ENCODE measurements around the gene CNTD1. TPM values are rescaled to one million over a fixed set of nuclear protein-coding genes. Genes with fewer than 3 reads are reported as not detected.
"Not testable (repeated sequence)": the region's sequence is repeated elsewhere in the genome, so short reads cannot be mapped to it uniquely, and the experiment has no call there.

The CNTD1 gene
- total RNA-seq, 2 experiments from 2014 or later = 0.45 TPM; not detected in 1

GRCh38 chr17:42769964-42770363 lies 28.7 kb upstream of the CNTD1 start:
- H3K27me3 Mint-ChIP-seq = peaks cover 14% of the 10 kb centered on the region
- H3K4me1 Mint-ChIP-seq = peaks cover 20% of the 10 kb centered on the region
- POLR2A ChIA-PET; H3K4me3 Mint-ChIP-seq; H3K9me3 Mint-ChIP-seq; H3K36me3 Mint-ChIP-seq; ATAC-seq (ENCODE audit: low read depth); H3K27ac Mint-ChIP-seq; DNase-seq: not testable (repeated sequence)

- POLR2A ChIA-PET = interaction anchor here (1.0 to 2.4 kb wide), 16 partner anchors 9 to 225 kb away, joined by 3 to 19 read pairs (median 4); partner anchors contain the start of genes BECN1, CNTD1, COA3 and PLEKHH3
- no peaks in the 10 kb centered on the region for H3K9me3 Mint-ChIP-seq
- peak overlapping the region; percentile 97 for H3K27ac Mint-ChIP-seq
- peak overlapping the region; percentile 100 for H3K4me3 Mint-ChIP-seq
- H3K4me1 Mint-ChIP-seq = peaks cover 22% of the 10 kb centered on the region
- DNase-seq = no peak
- peaks cover 7% of the 10 kb centered on the region for H3K27me3 Mint-ChIP-seq
- ATAC-seq (ENCODE audit: low read depth) = no peak
- peaks cover 9% of the 10 kb centered on the region for H3K36me3 Mint-ChIP-seq
Measured at GRCh38 chr17:42772945-42773289, 25.7 kb upstream of the CNTD1 start.

GRCh38 chr17:42773290-42774035 lies 25.2 kb upstream of the CNTD1 start, which contains the start of gene VPS25:
Gene VPS25, plus strand, starts transcription at chr17:42773449. Its CDS starts 27 bp downstream, at chr17:42773476.
- Mint-ChIP-seq H3K9me3 (no peaks in the 10 kb centered on the region), H3K27ac (peak within 1 kb of the TSS; percentile 97), H3K4me3 (peak within 1 kb of the TSS; percentile 100)

GRCh38 chr17:42774066-42774745 lies 24.5 kb upstream of the CNTD1 start:
- H3K27me3 Mint-ChIP-seq = no peaks in the 10 kb centered on the region
- no peaks in the 10 kb centered on the region for H3K9me3 Mint-ChIP-seq
- peaks cover 22% of the 10 kb centered on the region for H3K4me1 Mint-ChIP-seq
- POLR2A ChIA-PET = interaction anchor here (0.8 to 2.4 kb wide), 11 partner anchors 9 to 594 kb away, joined by 3 to 19 read pairs (median 4); partner anchors contain the start of genes CNTD1, COA3, RETREG3 and RPL27
- H3K36me3 Mint-ChIP-seq = peaks cover 15% of the 10 kb centered on the region
- DNase-seq (no peak), ATAC-seq (ENCODE audit: low read depth) (no peak)
- H3K4me3 Mint-ChIP-seq = peak overlapping the region; percentile 100
- peak overlapping the region; percentile 97 for H3K27ac Mint-ChIP-seq

More at GRCh38 chr17:42773290-42774035, 25.2 kb upstream of the CNTD1 start, which contains the start of gene VPS25:
- peak; percentile 87 for ATAC-seq (ENCODE audit: low read depth)
- POLR2A ChIA-PET = interaction anchor here (0.8 to 2.4 kb wide), 20 partner anchors 9 to 595 kb away, joined by 3 to 19 read pairs (median 4); partner anchors contain the start of genes BECN1, CNTD1, COA3 and PLEKHH3
- H3K36me3 Mint-ChIP-seq = peaks cover 9% of the 10 kb centered on the region
- peaks cover 22% of the 10 kb centered on the region for H3K4me1 Mint-ChIP-seq
- peaks cover 2% of the 10 kb centered on the region for H3K27me3 Mint-ChIP-seq
- peak; percentile 74 for DNase-seq

GRCh38 chr17:42775534-42776098 lies 23.0 kb upstream of the CNTD1 start:
- ATAC-seq (ENCODE audit: low read depth) (no peak), DNase-seq (no peak)
- Mint-ChIP-seq H3K4me1 (peaks cover 24% of the 10 kb centered on the region), H3K27ac (no peak overlapping the region), H3K9me3 (no peaks in the 10 kb centered on the region), H3K4me3 (no peak overlapping the region), H3K36me3 (peaks cover 22% of the 10 kb centered on the region), H3K27me3 (peaks cover 8% of the 10 kb centered on the region)
- POLR2A ChIA-PET = interaction anchor here (0.7 kb wide), 1 partner anchor 431 kb away, joined by 3 read pairs; no protein-coding TSS in a partner anchor

- H3K4me1 Mint-ChIP-seq = peaks cover 23% of the 10 kb centered on the region
- H3K4me3 Mint-ChIP-seq = no peak overlapping the region
- H3K27me3 Mint-ChIP-seq = peaks cover 33% of the 10 kb centered on the region
- peaks cover 19% of the 10 kb centered on the region for H3K36me3 Mint-ChIP-seq
- H3K27ac Mint-ChIP-seq = no peak overlapping the region
- no peak for DNase-seq
- POLR2A ChIA-PET = interaction anchor here (0.9 kb wide), 1 partner anchor 202 kb away, joined by 5 read pairs; the partner anchor contains the start of gene PSMC3IP
- no peak for ATAC-seq (ENCODE audit: low read depth)
- H3K9me3 Mint-ChIP-seq = no peaks in the 10 kb centered on the region
Measured at GRCh38 chr17:42778570-42778969, 20.1 kb upstream of the CNTD1 start.

- Mint-ChIP-seq H3K36me3 (peaks cover 18% of the 10 kb centered on the region), H3K27me3 (peaks cover 41% of the 10 kb centered on the region), H3K27ac (no peak overlapping the region), H3K9me3 (no peaks in the 10 kb centered on the region), H3K4me1 (peaks cover 15% of the 10 kb centered on the region), H3K4me3 (no peak overlapping the region)
- ATAC-seq (ENCODE audit: low read depth) (no peak), DNase-seq (no peak)
- POLR2A ChIA-PET = no interaction called here
Measured at GRCh38 chr17:42779304-42779935, 19.2 kb upstream of the CNTD1 start.

- Mint-ChIP-seq H3K4me1 (peaks cover 15% of the 10 kb centered on the region), H3K9me3 (no peaks in the 10 kb centered on the region), H3K27me3 (peaks cover 49% of the 10 kb centered on the region), H3K4me3 (no peak within 1 kb of the TSS), H3K27ac (no peak within 1 kb of the TSS), H3K36me3 (peaks cover 14% of the 10 kb centered on the region)
- ATAC-seq (ENCODE audit: low read depth) (peak; percentile 37), DNase-seq (no peak)
- POLR2A ChIA-PET = no interaction called here
Measured at GRCh38 chr17:42779936-42780850, 18.5 kb upstream of the CNTD1 start, which contains the start of gene WNK4. Gene WNK4, plus strand, starts transcription at chr17:42780610. Its CDS starts 89 bp downstream, at chr17:42780699.

- Mint-ChIP-seq H3K4me1 (peaks cover 16% of the 10 kb centered on the region), H3K9me3 (no peaks in the 10 kb centered on the region), H3K36me3 (peaks cover 15% of the 10 kb centered on the region), H3K27ac (no peak overlapping the region), H3K27me3 (peaks cover 58% of the 10 kb centered on the region), H3K4me3 (no peak overlapping the region)
- ATAC-seq (ENCODE audit: low read depth) = peak; percentile 6
- POLR2A ChIA-PET = no interaction called here
- no peak for DNase-seq
Measured at GRCh38 chr17:42780851-42781638, 17.6 kb upstream of the CNTD1 start.

GRCh38 chr17:42781639-42782165 lies 17.0 kb upstream of the CNTD1 start:
- no peak for DNase-seq
- no peak for ATAC-seq (ENCODE audit: low read depth)
- POLR2A ChIA-PET = no interaction called here
- peaks cover 63% of the 10 kb centered on the region for H3K27me3 Mint-ChIP-seq
- no peaks in the 10 kb centered on the region for H3K9me3 Mint-ChIP-seq
- H3K4me3 Mint-ChIP-seq = no peak overlapping the region
- no peak overlapping the region for H3K27ac Mint-ChIP-seq
- peaks cover 15% of the 10 kb centered on the region for H3K36me3 Mint-ChIP-seq
- peaks cover 16% of the 10 kb centered on the region for H3K4me1 Mint-ChIP-seq

All from activated naive CD8-positive, alpha-beta T cell treated with anti-CD3 and anti-CD28 coated beads, Interleukin-2, amount 10 ng/mL, durations not matched to agents 7 days and 5 days (primary cell).